ENCODE data around the gene LRRC46. TPM values are rescaled to one million over a fixed set of nuclear protein-coding genes. Genes with fewer than 3 reads are reported as not detected.

Gene LRRC46
- total and polyA plus RNA-seq, 2 donors from 2014 or later = 0.91 to 1.5 TPM

DNA sequence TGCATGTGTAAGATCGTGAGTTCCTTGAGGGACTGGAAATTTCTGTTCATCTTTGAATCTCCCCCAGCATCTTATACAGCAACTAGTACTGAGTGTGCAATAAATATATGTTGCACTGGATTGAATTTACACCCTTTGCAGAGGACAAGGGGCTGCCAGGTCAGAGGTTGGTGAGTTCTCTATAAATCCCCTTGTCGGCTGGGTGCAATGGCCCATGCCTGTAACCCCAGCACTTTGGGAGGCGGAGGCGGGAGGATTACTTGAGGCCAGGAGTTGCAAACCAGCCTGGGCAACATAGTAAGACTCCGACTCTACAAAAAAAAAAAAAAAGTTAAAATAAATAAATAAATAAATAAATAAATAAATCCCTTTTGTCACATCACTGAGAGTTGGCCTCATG, 28.9 kb downstream of the LRRC46 start:
- H3K27ac ChIP-seq (ENCODE audit: low read depth in 2 of 2, low read length in 2 of 2) = no peak overlapping the region
- no peak overlapping the region for H3K4me3 ChIP-seq (ENCODE audit: low read length in 3 of 3)
- no peaks in the 10 kb centered on the region for H3K27me3 ChIP-seq (ENCODE audit: control insufficient read depth, insufficient read depth, low read length)
- FAIRE-seq (no peak), DNase-seq (peak in 4 of 5 donors; percentile 78 to 88 (median 84))
- no peak overlapping the region for H3K9ac ChIP-seq (ENCODE audit: low read length in 3 of 3)
- no peaks in the 10 kb centered on the region for H3K36me3 ChIP-seq (ENCODE audit: control insufficient read depth in 2 of 3, insufficient read depth in 3 of 3, low read length in 3 of 3)
- no peak for TF ChIP-seq CTCF (IDR thresholded peaks at IDR 0.05; ENCODE audit: borderline replicate concordance, extremely low read depth, insufficient read depth)
- intact Hi-C loops (cut with DNase I) = no loop called here
- no peaks in the 10 kb centered on the region for H3K9me3 ChIP-seq (ENCODE audit: control insufficient read depth in 2 of 3, insufficient read depth in 1 of 3, low read length in 3 of 3)
- peaks cover 0 to 3% (median 0%) of the 10 kb centered on the region in 3 donors for H3K4me1 ChIP-seq (ENCODE audit: control insufficient read depth in 2 of 3, insufficient read depth in 2 of 3, low read depth in 1 of 3, low read length in 3 of 3)

GRCh38 chr17:47862621-47863440, 31.4 kb downstream of the LRRC46 start:
- Histone ChIP-seq H3K4me1 (ENCODE audit: control insufficient read depth in 2 of 3, insufficient read depth in 2 of 3, low read depth in 1 of 3, low read length in 3 of 3) (peaks cover 0 to 3% (median 0%) of the 10 kb centered on the region in 3 donors), H3K36me3 (ENCODE audit: control insufficient read depth in 2 of 3, insufficient read depth in 3 of 3, low read length in 3 of 3) (no peaks in the 10 kb centered on the region), H3K27ac (ENCODE audit: low read depth in 2 of 2, low read length in 2 of 2) (no peak overlapping the region), H3K9ac (ENCODE audit: low read length in 3 of 3) (no peak overlapping the region), H3K27me3 (ENCODE audit: control insufficient read depth, insufficient read depth, low read length) (no peaks in the 10 kb centered on the region), H3K9me3 (ENCODE audit: control insufficient read depth in 2 of 3, insufficient read depth in 1 of 3, low read length in 3 of 3) (no peaks in the 10 kb centered on the region), H3K4me3 (ENCODE audit: low read length in 3 of 3) (no peak overlapping the region)
- TF ChIP-seq CTCF (IDR thresholded peaks at IDR 0.05; ENCODE audit: borderline replicate concordance, extremely low read depth, insufficient read depth) = no peak
- FAIRE-seq (no peak), DNase-seq (no peak)
- intact Hi-C loops (cut with DNase I) = no loop called here

DNA sequence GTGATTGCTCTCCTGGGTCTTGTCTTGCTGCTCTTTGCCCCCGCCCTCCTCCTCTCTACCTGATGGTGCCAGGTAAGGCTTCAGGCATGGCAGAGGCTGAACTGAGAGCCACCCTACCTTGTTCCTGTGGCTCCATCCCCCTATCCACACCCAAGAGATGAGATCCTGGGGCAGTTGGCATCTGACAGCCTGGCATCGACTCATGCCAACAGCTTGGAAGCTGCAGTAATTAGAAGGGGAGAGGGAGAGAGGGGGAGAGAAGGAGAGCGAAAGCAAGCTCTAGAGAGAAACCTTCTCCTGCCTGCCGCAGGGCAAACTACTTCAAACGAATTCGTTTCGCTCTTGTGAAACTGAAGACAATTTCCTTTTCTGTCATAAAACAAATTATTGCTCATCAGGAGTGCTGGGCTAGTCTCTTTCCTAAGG, 33.3 kb downstream of the LRRC46 start:
- no peak for TF ChIP-seq CTCF (IDR thresholded peaks at IDR 0.05; ENCODE audit: borderline replicate concordance, extremely low read depth, insufficient read depth)
- H3K9me3 ChIP-seq (ENCODE audit: control insufficient read depth in 2 of 3, insufficient read depth in 1 of 3, low read length in 3 of 3) = no peaks in the 10 kb centered on the region
- H3K9ac ChIP-seq (ENCODE audit: low read length in 3 of 3) = no peak overlapping the region
- H3K4me3 ChIP-seq (ENCODE audit: low read length in 3 of 3) = no peak overlapping the region
- DNase-seq = peak in 1 of 5 donors; percentile 39
- no peak overlapping the region for H3K27ac ChIP-seq (ENCODE audit: low read depth in 2 of 2, low read length in 2 of 2)
- intact Hi-C loops (cut with DNase I) = no loop called here
- FAIRE-seq = no peak
- no peaks in the 10 kb centered on the region for H3K36me3 ChIP-seq (ENCODE audit: control insufficient read depth in 2 of 3, insufficient read depth in 3 of 3, low read length in 3 of 3)
- H3K4me1 ChIP-seq (ENCODE audit: control insufficient read depth in 2 of 3, insufficient read depth in 2 of 3, low read depth in 1 of 3, low read length in 3 of 3) = peaks cover 0 to 3% (median 0%) of the 10 kb centered on the region in 3 donors
- H3K27me3 ChIP-seq (ENCODE audit: control insufficient read depth, insufficient read depth, low read length) = no peaks in the 10 kb centered on the region
